HT-29 (cell line): ENCODE data around the gene BTD. TPM values are rescaled to one million over a fixed set of nuclear protein-coding genes. Genes with fewer than 3 reads are reported as not detected.

Source experiments
- DNase-seq: peaks from one replicate; pipeline ENCODE4 v3.0.0-alpha.2; 2015; ENCODE audit warnings: low spot score
- total RNA-seq: library from RNA; depleted of rRNA; stranded (reverse); fragments of >200 nt; shearing (Covaris generic); gene quantifications from 2 replicates; pipeline ENCODE4 v1.2.3, GENCODE V29; 2014

BTD gene
- total RNA-seq, 1 experiment from 2014 or later, result 17.4 TPM

DNA sequence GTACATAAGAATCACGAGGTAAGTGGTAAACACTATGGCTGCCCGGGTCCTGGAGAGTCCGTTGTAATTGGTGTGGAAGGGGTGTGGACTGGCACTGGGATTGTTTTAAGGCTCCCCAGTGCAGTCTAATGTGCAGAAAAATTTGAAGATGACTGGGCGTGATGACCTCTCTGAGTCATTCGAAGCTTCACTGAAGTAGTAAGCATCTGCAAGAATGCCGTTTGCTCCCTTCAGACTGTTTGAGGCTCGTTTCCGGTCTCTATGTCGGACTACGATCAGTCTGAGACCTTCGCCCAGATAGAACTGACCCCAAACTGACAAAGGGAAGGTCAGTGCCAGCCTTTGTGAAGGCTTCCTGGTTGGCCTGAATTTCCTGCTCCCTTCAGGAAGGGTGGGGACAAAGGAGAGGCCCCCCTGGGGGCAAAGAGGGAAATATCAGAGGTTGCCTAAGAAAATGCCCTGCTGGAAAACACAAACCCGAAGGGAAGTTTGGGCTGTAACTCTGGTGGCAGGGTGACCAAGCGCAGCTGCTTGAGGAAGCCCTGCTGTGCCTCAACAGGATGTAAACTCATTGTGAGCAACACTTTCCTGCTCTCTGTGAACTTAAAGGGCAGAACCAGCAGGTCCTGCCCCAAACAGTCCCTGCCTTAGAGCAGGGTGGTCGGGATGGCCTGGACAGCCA, 34.6 kb downstream of the BTD start:
- DNase-seq, result no peak

DNA sequence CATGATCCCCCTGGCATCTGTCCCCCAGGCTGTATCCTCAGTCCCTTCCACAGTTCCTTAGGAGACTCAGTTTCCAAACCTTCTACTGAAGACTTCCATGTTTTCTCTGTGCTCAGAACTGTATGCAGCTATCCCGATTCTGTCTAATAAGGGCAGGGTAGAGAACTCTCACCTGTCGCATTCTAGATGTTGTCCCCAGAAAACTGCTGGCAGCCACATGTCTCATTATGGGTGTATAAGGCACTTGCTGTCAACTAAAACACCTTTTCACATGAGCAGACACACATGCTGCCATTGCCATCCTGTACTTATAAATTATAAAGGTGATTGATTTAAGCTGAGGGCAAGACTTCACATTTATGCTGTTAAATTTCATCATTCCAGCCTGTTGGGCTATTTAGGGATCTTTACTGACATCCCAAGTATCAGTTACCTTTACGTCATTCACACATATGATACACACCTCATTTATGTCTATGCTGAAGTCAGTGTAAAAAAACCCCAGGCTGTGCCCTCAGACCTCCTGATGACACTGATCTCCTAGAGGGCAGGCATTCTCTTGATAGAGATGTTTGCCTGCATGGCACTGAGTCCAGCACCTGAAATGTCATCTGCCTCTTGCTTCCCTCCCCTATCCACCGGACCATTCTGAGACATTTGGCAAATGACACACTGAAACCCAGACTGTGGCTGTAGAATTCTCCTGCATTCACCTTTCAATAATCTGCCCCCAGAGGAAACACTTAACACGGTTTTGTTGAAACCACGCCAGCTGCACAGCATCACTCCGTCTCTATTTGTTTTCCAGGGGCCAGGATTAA, 35.8 kb downstream of the BTD start:
- DNase-seq, result no peak

DNA sequence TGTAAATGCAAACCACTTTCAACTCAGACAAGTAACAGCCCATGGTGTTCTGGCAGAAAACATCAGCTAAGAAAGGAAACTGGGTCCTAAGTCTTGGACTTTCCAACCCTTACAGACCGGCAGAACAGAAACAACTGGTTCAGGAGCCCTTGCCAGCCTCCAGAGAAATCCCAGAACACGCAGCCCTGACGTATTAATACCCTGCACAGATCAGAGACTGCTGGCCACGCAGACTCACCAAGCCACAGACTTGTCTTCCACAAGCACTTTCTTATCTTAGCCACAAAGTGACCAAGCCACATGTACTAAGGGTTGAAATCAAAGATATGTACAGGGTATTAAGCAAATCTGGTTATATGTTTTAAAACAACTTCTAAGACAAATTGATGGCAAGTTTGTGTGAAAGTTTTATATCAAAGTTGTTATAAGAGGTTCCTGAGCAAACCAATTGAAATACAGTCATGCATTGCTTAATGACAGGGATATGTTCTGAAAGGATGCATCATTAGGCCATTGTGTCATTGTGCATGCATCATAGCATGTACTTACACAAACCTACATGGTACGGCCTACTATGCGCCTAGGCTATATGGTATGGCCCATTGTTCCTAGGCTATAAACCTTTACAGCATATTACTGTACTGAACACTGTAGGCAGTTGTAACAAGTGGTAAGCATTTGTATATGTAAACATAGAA, 36.8 kb downstream of the BTD start:
- DNase-seq, result no peak

DNA sequence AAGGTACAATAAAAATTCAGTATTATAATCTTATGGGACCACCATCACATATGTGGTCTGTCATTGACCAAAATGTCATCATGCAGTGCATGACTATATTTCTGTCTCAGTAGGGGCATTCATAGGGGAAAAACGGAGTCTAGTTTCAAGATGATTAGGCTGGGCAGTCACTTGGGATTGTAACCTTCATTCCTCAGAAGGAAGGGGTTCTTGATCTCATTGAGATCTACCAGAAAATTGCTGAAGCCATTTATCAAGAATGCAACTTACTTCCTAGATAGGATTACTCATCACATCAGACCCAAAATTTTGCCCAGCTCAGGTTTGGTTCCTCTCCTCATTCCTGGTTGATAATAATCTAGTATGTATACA, 37.3 kb downstream of the BTD start:
- no peak for DNase-seq

DNA sequence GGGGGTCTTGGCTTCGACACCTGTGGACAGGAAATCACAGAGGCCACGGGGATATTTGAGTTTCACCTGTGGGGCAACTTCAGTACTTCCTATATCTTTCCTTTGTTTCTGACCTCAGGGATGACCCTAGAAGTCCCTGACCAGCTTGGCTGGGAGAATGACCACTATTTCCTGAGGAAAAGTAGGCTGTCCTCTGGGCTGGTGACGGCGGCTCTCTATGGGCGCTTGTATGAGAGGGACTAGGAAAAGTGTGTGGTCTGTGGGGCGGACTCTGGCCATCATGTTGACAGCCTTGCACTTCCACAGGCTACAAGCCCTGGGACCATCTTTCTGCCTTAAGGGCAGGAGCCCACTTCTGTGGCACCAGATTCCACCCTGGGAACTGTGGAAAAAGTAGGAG, 43.7 kb downstream of the BTD start:
- DNase-seq, result no peak

DNA sequence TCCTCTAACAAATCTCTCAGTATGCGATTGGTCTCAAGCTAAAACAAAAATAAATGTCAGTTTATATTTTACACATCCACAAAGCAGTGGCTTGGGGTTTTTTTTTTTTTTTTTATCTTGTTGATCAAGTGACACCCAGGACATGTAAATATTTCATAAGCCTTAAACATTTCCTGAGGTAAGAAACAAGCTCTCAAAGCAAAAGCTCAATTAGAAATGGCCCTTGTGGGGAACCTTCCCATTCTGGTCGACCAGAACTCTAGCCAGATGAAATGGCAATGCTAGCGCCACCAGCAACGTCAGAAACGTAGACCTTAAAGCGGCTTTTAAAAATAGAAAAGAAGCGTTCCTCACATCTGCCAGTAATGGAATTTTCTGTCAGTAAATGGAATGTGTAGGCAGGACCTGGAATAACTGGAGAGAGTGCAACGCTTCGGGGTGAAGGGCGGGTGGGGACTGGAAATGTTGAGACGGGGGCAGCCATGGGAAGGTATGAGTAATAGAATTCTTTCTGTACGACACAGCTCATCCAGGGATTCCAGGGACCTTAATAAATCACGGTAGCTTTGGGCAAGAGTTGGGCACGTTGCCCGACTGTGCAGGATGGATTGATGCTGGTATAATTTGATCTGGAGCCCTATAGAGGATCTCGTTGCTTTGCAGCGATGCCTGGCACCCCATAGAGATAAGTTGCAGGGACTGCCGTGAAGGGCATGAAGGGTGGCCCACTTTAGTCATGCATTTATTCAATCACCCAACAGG, 44.4 kb downstream of the BTD start:
- no peak for DNase-seq

DNA sequence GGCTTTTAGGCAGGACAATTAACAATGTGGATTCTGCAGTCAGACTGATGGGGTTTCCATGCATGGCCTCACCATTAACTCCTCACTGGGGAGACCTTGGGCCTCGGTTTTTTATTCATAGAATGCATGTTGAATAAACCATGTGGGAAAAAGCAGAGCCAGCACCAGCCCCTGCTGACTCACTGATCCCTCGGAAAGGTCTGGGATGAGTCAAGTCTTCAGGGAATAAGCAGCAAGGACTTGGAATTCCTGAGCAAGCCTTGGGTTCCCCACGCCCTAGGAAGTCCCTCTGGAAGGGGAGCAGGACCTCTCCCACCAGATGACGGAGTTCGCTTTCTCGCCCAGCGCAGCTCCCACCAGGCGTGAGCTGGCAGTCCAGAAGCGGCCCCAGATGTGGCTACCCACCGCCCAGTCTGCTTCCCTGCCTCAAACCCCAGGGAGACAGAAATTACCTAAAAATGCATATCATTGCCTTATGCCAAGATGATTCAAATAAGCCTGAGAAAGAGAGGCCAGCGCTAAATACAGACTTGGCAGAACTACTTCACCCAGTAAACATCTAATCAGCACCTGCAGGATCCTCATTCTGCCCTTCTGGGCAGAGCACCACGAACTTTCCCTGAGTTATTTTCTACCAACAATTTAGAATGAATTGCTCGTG, 45.4 kb downstream of the BTD start:
- DNase-seq, result no peak

DNA sequence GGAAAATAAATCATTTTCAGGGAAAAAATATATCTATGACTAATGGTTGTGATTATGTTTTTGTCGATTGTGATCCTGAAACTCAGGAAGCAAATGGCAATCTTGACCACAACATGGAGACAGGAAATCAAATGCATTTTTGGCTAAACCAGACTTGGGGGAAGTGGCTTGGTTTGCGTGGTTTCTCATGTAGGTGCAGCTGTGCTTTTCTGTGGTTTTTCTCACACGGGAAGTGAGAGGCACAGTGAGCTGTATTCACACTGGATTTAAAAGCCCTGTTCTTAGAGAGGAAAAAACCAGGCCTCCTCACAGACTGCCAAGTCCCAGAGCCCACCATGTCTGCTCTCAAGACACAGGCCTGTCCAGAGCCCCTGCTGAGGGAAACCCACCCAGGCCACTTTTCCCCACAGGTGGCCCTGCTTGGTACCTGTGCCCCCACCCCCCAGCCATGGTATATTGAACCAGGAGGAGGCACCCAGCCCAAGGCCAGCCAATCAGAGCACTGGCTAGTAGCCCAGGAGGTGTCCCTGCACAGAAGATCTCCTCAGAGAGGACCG, 46.1 kb downstream of the BTD start:
- no peak for DNase-seq

DNA sequence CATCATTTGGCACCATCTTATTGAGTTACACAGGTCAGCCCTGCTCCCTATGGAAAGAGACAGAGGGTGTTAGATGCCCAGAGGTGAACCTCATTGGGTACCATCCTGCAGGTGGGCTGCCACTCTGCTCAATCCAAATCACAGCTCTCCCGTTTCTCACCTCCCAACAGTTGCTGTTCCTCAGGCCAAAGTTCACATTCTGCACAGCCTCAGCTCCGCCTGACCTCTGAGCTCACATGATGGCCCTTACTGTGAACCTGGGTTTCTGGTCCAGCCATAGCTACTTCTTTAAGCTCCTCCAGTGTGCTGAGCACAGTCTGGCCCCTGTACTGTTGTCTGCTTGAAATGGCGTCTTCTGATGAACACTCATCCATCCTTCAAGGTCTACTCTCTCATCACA, 47.8 kb downstream of the BTD start:
- no peak for DNase-seq

DNA sequence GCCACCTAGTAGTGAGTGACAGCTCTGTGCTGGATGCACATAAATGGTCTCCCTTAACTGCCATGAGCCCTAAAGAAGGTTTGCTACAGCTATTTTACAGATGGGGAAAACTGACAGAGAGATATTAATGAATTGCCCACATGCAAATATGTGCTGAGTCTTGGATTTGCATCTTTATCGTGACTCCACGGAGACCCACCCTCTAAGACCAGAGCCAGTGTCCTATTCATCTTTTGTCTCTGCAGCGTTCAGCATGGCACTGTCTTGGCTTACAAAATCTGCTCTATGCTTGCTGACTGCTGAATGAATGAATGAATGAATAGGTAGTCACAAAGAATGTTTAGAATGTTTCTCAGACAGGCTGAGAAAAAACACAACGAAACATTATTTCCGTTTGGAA, 48.3 kb downstream of the BTD start:
- no peak for DNase-seq

DNA sequence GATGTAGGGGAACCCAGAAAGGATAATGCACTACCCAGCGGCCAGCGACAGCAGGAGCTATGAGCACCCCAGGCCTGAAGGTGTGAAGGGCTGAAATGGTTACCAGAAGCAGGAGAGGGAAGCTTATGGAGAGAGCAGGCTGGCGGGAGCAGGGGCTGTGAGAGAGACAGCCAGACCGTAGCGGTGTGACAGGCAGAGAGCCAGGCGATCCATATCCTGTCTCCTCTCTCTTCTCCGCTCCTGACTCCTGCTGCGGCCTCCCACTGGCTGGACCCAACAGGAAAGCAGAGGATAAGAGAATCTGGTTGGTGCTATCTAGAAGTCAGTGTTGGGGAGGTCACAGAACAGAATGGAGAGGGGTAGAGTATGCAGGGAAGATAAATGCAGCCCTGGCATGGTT, 49.9 kb downstream of the BTD start:
- DNase-seq, result no peak

DNA sequence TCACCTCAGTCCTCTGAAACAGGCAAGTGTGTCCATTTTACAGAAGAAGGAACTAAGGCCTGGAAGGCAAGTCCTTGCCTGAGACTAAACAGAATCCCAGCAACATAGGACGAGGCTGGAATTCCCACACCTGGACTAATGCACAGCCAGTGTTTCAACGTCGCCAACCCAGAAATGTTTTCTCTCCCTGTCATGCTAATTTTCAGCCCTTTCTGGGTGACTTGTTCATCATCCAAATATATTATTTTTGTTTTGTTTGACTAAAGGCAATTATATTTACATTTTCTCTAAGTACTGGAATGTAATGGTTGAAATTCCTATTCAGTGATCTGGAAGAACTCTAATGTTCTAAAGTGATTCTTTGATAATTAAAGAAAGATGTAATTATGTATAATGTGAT, 51.8 kb downstream of the BTD start:
- DNase-seq, result no peak

DNA sequence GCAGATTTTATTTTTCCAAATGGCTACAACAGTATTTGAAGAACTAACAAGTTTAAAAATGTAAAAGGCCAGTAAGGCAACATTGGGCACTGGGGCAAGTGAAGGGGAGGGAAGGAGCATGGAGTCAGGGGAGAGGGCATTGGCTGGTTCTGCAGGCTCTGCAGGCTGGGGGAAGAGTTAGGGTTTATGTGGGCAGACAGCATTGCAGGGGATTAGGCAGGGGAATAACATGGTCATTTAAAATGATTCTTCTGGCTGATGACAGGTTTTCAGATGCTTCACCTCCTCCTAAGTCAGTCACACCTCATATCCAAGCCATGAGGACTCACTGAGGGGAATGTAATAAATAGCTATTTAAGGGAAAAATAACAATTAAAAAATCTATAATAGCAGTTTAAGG, 52.6 kb downstream of the BTD start:
- no peak for DNase-seq

DNA sequence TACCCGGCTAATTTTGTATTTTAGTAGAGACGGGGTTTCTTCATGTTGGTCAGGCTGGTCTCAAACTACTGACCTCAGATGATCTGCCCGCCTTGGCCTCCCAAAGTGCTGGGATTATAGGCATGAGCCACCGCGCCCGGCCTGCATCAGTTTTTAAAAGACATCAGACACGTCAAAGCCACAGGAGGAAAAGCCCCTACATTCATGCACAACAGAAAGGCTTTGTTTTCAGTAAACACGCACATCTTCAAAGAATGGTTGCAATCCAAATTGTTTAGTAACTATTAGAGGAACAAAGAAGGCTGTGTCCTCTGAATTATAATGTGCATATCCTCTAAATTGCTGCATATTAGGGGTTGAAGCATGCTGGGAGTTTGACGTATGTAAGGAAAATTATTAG, 53.3 kb downstream of the BTD start:
- no peak for DNase-seq

DNA sequence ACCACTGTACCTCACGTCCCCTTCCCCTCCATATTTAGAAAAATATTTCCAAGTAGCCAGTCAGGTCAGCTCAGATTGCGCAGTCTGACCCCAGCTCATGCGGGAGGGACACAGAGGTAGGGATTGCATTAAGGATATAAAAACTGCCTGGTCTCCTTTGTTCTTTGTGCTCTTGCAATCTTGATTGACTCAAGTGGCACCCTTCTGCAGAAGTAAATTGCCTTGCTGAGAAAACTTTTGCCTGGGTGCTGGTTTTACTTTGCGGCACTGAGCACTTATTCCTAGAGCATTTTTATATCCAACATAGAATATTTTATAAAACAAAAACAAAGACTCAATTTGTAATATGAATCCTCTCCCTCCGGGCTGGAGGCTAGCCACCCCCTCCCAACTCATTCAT, 54.8 kb downstream of the BTD start:
- DNase-seq, result no peak

DNA sequence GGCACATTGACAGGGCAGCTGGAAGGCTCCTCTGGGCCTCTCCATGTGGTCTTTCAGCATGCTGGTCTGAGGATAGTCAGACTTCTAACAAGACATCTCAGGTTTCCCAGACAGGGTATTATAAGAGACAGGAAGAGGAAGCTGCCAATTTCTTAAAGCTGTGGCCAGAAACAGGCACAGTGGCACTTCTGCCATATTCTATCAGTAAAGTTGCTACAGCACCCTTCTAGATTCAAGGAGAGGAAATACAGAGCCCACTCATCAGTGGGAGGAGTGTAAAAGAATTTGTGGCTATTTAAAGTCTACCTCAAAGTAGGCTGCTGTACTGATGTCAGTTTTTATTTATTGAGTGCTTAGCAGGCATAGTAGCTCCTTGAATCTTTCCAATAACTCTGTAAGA, 55.5 kb downstream of the BTD start:
- DNase-seq, result no peak

DNA sequence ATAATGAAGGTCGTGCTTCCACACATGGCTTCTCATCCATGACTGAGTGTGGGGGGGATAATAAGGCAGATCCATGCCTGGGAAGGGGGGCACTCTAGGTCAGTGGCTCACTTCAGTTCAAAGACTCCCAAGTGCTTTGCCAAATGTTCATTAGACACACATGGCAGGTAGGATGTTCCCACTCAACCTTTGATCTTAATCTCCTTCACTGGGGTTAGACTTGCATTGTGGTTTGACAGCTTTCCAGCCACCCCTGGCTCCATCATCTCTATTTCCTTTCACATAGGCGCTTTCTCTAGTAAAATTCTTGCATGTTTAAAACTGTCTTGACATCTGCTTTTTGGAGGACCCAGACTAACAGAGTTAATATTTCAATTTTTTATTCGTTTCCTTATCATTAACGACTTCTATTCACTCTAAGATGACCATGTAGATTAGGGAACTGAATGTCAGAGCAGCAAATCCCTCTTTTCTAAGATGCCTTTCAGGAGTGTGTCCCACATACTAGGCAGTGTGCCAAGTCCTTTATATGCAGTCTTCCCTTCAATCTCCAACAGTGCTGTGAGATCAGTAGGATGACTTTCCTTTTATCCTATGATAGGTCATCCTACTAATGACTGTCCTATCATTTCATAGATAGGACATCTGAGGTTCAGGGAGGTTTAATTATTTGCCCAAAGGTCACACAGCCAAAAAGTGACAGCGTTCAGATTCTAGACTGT, 57.9 kb downstream of the BTD start:
- DNase-seq, result no peak

DNA sequence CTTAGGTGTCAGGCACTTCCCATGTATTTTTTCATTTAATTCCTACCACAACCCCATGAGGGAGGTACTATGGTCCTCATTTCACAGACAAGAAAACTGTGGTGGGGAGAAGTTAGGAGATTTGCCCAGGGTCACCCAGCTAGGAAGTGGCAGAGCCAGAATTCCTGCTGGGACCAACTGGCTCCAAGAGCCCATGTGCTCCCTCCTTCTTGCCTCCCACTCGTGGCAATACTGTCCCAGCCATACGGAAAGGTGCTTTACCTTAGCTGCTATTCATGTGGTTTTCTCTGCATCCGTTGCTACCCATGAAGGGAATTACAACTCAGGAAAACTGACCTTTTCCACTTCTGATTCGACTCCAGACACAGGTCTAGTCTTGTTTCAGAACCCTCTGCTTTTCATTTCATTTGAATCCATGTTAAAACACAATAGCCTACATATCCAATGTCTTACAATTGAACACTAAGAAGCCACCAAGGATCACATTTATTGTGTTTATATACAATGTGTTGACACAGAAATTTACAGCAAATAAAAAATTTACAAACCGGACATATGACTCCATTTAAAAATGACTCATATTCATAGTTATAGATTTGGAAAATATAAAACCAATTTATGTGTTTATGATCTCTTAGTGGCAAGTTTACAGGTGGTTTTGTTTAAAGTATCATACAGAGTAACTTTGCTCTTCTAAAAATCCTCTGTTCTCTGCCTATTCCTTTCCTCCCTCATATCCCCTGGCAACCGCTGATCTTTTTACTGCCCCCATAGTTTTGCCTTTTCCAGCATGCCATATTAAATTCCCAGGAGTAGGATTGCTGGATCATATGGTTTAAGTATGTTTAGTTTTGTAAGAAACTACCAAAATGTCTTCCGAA, 58.8 kb downstream of the BTD start:
- no peak for DNase-seq

DNA sequence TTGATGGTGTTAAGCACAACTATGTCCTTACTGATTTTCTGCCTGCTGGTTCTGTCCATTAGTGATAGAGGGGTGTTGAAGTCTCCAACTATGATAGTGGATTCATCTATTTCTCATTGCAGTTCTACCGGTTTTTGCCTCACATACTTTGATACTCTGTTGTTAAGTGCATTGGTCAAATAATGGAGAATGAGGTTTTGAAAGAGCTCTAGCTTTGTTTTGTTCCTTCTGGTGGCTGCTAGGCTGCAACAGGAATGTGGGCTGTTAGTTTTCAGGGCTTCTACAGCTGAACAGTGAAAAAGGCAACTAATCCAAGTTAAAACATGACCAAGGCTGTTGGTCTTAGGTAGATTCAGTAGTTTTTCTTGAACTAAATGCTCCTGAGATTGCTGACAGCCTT, 62.6 kb downstream of the BTD start:
- DNase-seq, result no peak
